Osteoblast (primary cell): ENCODE measurements around the gene OLFML2B. TPM values are rescaled to one million over a fixed set of nuclear protein-coding genes. Genes with fewer than 3 reads are reported as not detected.
A peak's percentile ranks its signal among the peaks of the same experiment; 100 is the strongest.

Experiments
- DNase-seq: peaks from one replicate; pipeline ENCODE4 v3.0.0; 2011; ENCODE audit warnings: low spot score, mixed read lengths; ENCODE audit not compliant: insufficient read length; ENCODE audit errors: missing footprints
- H2AFZ ChIP-seq: 2 replicates; pipeline ENCODE4 v1.6.0; 2011; ENCODE audit warnings: mild to moderate bottlenecking, low read length
- H3K27ac ChIP-seq: 2 replicates; pipeline ENCODE4 v1.5.1; 2011; ENCODE audit warnings: mild to moderate bottlenecking, low read depth, low read length, moderate library complexity
- H3K27me3 ChIP-seq: 2 replicates; pipeline ENCODE4 v1.6.0; 2012; ENCODE audit warnings: mild to moderate bottlenecking, control low read depth, inconsistent platforms, low read length, moderate library complexity; ENCODE audit not compliant: insufficient read depth
- H3K36me3 ChIP-seq: 2 replicates; pipeline ENCODE4 v1.5.1; 2011; ENCODE audit warnings: mild to moderate bottlenecking, low read length, control low read depth, moderate library complexity; ENCODE audit not compliant: insufficient read depth
- H3K4me1 ChIP-seq: 2 replicates; pipeline ENCODE4 v1.5.1; 2011; ENCODE audit warnings: mild to moderate bottlenecking, low read length, control low read depth, moderate library complexity; ENCODE audit not compliant: insufficient read depth
- H3K4me2 ChIP-seq: 2 replicates; pipeline ENCODE4 v1.6.0; 2011; ENCODE audit warnings: mild to moderate bottlenecking, low read length; ENCODE audit not compliant: insufficient read depth
- H3K4me3 ChIP-seq: fragments of 200-600 bp; sonication (generic); 3 replicates; pipeline ENCODE4 v1.5.1; 2012; ENCODE audit warnings: mild to moderate bottlenecking, low read length, inconsistent platforms; ENCODE audit not compliant: insufficient read depth
- H3K79me2 ChIP-seq: 2 replicates; pipeline ENCODE4 v1.6.0; 2012; ENCODE audit warnings: mild to moderate bottlenecking, low read length, control low read depth, inconsistent platforms; ENCODE audit not compliant: insufficient read depth
- H3K9me3 ChIP-seq: 2 replicates; pipeline ENCODE4 v1.5.1; 2011; ENCODE audit warnings: low read depth, low read length, control low read depth
- H4K20me1 ChIP-seq: 2 replicates; pipeline ENCODE4 v1.6.0; 2012; ENCODE audit warnings: mild to moderate bottlenecking, low read length, control low read depth; ENCODE audit not compliant: insufficient read depth
- total RNA-seq: library from RNA; depleted of rRNA; stranded (reverse); fragments of >200 nt; gene quantifications from 2 replicates; pipeline ENCODE4 v1.2.3, GENCODE V29; 2012
- TF ChIP-seq, protein P1 (sequence below): IDR thresholded peaks from 2 replicates; pipeline ENCODE4 v1.5.1; 2011; ENCODE audit warnings: mild to moderate bottlenecking, low read depth, low read length, moderate library complexity; ENCODE audit errors: extremely low read depth

OLFML2B gene
- total RNA-seq, 1 donor, result 49.9 TPM

DNA sequence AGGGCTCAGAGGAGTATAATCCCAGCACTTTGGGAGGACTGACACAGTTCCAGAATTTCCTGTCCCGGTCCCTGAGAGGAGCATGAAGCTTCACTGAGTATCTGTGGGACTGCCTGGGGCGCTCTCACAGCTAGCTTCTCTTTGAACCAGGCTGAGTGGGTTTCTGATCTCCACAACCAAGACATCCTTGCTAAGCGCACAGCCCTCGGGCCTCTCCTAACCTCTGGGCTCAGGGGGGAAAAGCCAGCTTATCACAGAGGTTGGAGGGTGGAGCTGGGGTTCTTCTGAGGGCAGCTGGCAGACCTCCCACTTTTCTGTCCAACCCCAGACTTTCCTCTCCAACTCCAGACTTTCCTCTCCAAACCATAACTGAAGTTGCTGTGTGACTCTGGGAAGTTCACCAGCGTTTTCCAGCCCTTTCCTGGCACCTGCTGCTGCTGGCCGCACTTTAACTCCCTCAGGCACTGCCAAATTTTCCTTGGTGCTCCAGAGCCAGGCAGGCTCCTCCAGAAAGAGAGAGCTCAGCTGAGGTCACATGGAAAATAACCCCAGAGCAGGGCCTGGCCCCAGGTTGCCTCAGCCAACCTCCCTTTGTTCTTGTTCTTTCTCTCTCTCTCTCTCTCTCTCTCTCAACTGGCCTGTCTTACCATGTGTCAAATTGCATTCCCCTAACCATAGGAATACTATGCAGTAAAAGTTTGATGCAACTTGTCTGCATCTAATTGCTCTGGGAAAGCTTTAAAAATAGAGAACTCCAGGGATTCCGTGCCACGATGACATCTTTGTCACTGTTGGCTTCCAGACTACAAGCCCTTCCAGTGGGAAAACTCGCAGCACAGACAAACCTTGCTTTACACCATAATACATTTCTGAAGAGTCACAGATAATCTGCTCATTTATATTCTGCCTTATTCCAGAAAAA is 49.5 kb downstream of the OLFML2B start:
- no peaks in the 10 kb centered on the region for H3K36me3 ChIP-seq
- H2AFZ ChIP-seq, result no peak overlapping the region
- TF ChIP-seq, protein P1, sequence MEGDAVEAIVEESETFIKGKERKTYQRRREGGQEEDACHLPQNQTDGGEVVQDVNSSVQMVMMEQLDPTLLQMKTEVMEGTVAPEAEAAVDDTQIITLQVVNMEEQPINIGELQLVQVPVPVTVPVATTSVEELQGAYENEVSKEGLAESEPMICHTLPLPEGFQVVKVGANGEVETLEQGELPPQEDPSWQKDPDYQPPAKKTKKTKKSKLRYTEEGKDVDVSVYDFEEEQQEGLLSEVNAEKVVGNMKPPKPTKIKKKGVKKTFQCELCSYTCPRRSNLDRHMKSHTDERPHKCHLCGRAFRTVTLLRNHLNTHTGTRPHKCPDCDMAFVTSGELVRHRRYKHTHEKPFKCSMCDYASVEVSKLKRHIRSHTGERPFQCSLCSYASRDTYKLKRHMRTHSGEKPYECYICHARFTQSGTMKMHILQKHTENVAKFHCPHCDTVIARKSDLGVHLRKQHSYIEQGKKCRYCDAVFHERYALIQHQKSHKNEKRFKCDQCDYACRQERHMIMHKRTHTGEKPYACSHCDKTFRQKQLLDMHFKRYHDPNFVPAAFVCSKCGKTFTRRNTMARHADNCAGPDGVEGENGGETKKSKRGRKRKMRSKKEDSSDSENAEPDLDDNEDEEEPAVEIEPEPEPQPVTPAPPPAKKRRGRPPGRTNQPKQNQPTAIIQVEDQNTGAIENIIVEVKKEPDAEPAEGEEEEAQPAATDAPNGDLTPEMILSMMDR, result no peak
- no peak overlapping the region for H3K27ac ChIP-seq
- no peak overlapping the region for H3K4me2 ChIP-seq
- no peak overlapping the region for H3K4me3 ChIP-seq
- H3K9me3 ChIP-seq, result no peaks in the 10 kb centered on the region
- DNase-seq, result peak; percentile 57
- no peaks in the 10 kb centered on the region for H4K20me1 ChIP-seq
- H3K79me2 ChIP-seq, result no peaks in the 10 kb centered on the region
- peaks cover 5% of the 10 kb centered on the region for H3K4me1 ChIP-seq
- H3K27me3 ChIP-seq, result peaks cover 19% of the 10 kb centered on the region

DNA sequence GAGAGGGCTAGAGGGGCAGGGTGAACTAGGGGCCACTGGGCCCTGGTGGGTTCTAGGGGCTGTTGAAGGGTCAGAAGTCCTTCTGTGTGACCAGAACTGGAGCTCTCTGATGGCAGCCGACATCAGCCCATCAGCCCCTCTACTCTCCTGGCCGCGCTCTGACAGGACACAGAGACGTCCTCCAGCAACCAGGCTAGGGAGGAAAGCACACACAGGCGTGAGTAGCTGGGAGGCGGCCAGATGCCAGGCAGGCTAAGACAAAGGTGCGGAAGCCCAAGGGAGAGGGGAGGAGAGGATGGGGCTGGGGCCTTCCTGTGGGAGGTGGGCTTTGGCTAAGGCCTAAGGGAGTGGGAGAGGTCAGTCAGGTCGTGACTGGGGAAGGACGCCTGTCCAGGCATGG is 50.8 kb downstream of the OLFML2B start:
- Histone ChIP-seq H3K4me3 (no peak overlapping the region), H3K27me3 (peaks cover 19% of the 10 kb centered on the region), H3K36me3 (no peaks in the 10 kb centered on the region), H3K9me3 (no peaks in the 10 kb centered on the region), H2AFZ (no peak overlapping the region), H3K27ac (no peak overlapping the region), H3K4me1 (peaks cover 5% of the 10 kb centered on the region), H3K79me2 (no peaks in the 10 kb centered on the region), H3K4me2 (no peak overlapping the region), H4K20me1 (no peaks in the 10 kb centered on the region)
- DNase-seq, result peak; percentile 25
- TF ChIP-seq, protein P1, result no peak

DNA sequence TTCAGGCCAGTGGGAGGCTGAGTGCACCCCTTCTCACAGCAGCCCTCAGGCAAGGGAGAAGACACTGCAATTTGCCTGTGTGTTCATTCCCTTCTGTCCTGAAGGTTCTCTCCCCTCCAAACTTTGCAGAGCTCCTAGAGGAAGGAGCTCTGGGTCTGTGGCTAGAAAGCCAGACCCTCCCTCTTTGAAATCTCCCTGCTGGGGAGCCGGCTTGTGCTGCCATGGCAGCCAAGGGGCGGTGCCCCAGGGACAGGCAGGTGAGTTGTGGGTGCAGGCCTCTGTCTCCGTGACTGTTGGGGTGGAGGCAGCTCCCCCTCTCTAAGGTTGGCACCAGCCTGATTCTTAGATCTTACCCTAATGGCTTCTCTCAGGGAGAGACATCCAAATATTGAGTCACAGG is 53.0 kb downstream of the OLFML2B start:
- H3K4me1 ChIP-seq, result peaks cover 9% of the 10 kb centered on the region
- H3K4me3 ChIP-seq, result no peak overlapping the region
- peaks cover 15% of the 10 kb centered on the region for H3K27me3 ChIP-seq

DNA sequence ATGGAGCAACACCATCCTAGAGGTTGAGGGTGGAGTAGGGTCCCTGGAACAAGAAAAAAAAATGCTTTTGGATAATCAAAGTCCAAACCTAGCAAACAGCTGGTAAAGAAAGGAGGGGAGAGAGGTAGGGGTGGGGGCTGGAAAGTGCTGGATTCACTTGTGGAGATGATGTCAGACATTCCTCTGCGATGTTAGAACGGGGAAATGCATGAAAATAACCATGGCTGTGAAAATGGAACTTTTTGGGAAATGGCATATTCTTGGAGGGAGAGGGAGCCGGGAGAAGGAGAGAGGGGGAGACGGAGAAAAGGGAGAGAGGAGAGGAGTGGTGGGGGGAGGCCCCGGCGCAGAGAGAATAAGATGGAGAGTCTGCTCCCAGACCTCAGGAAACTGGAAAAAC is 53.6 kb downstream of the OLFML2B start:
- Histone ChIP-seq H3K36me3 (no peaks in the 10 kb centered on the region), H3K79me2 (no peaks in the 10 kb centered on the region), H3K4me2 (no peak overlapping the region), H2AFZ (no peak overlapping the region), H3K27me3 (peaks cover 9% of the 10 kb centered on the region), H3K4me1 (peaks cover 9% of the 10 kb centered on the region), H3K4me3 (no peak overlapping the region), H3K27ac (no peak overlapping the region), H3K9me3 (no peaks in the 10 kb centered on the region), H4K20me1 (no peaks in the 10 kb centered on the region)
- TF ChIP-seq, protein P1, result no peak
- no peak for DNase-seq

More for the DNA sequence above, 53.0 kb downstream of the OLFML2B start:
- DNase-seq, result peak; percentile 47
- Histone ChIP-seq H2AFZ (peak overlapping the region; percentile 11), H4K20me1 (no peaks in the 10 kb centered on the region), H3K79me2 (no peaks in the 10 kb centered on the region), H3K36me3 (no peaks in the 10 kb centered on the region), H3K4me2 (no peak overlapping the region), H3K27ac (no peak overlapping the region), H3K9me3 (no peaks in the 10 kb centered on the region)
- TF ChIP-seq, protein P1, result no peak
